ENCODE data around the gene TMEM132D. TPM values are rescaled to one million over a fixed set of nuclear protein-coding genes. Genes with fewer than 3 reads are reported as not detected.

Gene TMEM132D
- total and polyA plus RNA-seq, 2 of the 4 experiments (the other 2 are of a cell fraction), result not detected

- no peaks in the 10 kb centered on the region for H3K79me1 ChIP-seq (ENCODE audit: low read depth in 1 of 2, low read length in 2 of 2)
- H3K9me1 ChIP-seq (ENCODE audit: insufficient read depth, low read length), result no peaks in the 10 kb centered on the region
- peaks cover 29% of the 10 kb centered on the region for H3K9me3 ChIP-seq (ENCODE audit: control insufficient read depth, insufficient read depth, low read length)
- H3K14ac ChIP-seq (replicated peaks; ENCODE audit: low read depth, low read length), result no peak overlapping the region
- no peak for TF ChIP-seq CHD1 (IDR thresholded peaks at IDR 0.05; ENCODE audit: low read depth, low read length)
- H4K5ac ChIP-seq (ENCODE audit: low read depth, low read length), result no peak overlapping the region
- H3K36me3 ChIP-seq (ENCODE audit: control insufficient read depth, insufficient read depth, low read length), result no peaks in the 10 kb centered on the region
- no peak overlapping the region for H2BK15ac ChIP-seq (ENCODE audit: low read depth, low read length)
- H3K27ac ChIP-seq (ENCODE audit: insufficient read depth, low read length), result no peak overlapping the region
- H2BK120ac ChIP-seq (ENCODE audit: low read depth, low read length), result no peak overlapping the region
- H3K4me3 ChIP-seq (ENCODE audit: insufficient read depth, low read depth, low read length), result no peak overlapping the region
- H3K4me2 ChIP-seq (ENCODE audit: low read depth, low read length), result no peak overlapping the region
- H3K4me1 ChIP-seq (ENCODE audit: control insufficient read depth, insufficient read depth, low read length), result no peaks in the 10 kb centered on the region
- no peak overlapping the region for H2AK9ac ChIP-seq (replicated peaks; ENCODE audit: low read depth, low read length, poor library complexity)
- dilution Hi-C loops (cut with HindIII; ENCODE audit: low sequenced_read_pairs, unreplicated experiment), result no loop called here
- POLR2A ChIA-PET (ENCODE audit: unreplicated experiment), result no interaction called here
- H4K20me1 ChIP-seq (ENCODE audit: insufficient read depth, low read length), result no peaks in the 10 kb centered on the region
- WGBS, 2 experiments (ENCODE audit: extremely low coverage in 2 of 2, insufficient read length in 1 of 2), result no CpG with 5 or more reads among the region's 4 CpGs
- in situ Hi-C loops (cut with MboI; ENCODE audit: low sequenced_read_pairs), result no loop called here
- intact Hi-C loops (cut with micrococcal nuclease), result no loop called here
- H2BK20ac ChIP-seq (ENCODE audit: low read depth, low read length), result no peak overlapping the region
- H2AK5ac ChIP-seq (ENCODE audit: low read depth, low read length), result no peak overlapping the region
- DNase-seq (no peak), ATAC-seq (ENCODE audit: low read depth) (no peak)
- H2AFZ ChIP-seq (replicated peaks; ENCODE audit: low read length, poor library complexity), result no peak overlapping the region
- H3K4ac ChIP-seq (ENCODE audit: low read depth, low read length), result no peak overlapping the region
- no peak overlapping the region for H3K9ac ChIP-seq (ENCODE audit: low read depth, low read length)
- CTCF ChIA-PET, result no interaction called here
- H3K27me3 ChIP-seq (ENCODE audit: control insufficient read depth, insufficient read depth, low read length), result no peaks in the 10 kb centered on the region
- no peak overlapping the region for H4K91ac ChIP-seq (ENCODE audit: insufficient read depth, low read depth, low read length)
- H3K18ac ChIP-seq (ENCODE audit: low read depth, low read length), result no peak overlapping the region
- H3K23ac ChIP-seq (ENCODE audit: low read depth, low read length), result no peak overlapping the region
- no peak overlapping the region for H4K8ac ChIP-seq (ENCODE audit: low read depth in 2 of 2, low read length in 2 of 2)
- H2BK5ac ChIP-seq (ENCODE audit: low read depth, low read length, poor library complexity, severe bottlenecking), result no peak overlapping the region
- BruUV-seq (replicated peaks), result no TSS peak
- no peak overlapping the region for H3K56ac ChIP-seq (ENCODE audit: extremely low read depth, insufficient read depth, low read length)
These were observed 157.5 kb downstream of the TMEM132D start for GRCh38 chr12:129746318-129746717.
